HepG2 (cell line): ENCODE measurements around the gene MIS18BP1. TPM values are rescaled to one million over a fixed set of nuclear protein-coding genes. Genes with fewer than 3 reads are reported as not detected.

Source experiments
- AFF4 ChIP-seq: sonication (generic); formaldehyde crosslinking; IDR thresholded peaks from 2 replicates; pipeline ENCODE4 v1.4.0; 2020; ENCODE audit warnings: missing genetic modification reagents
- CHCHD3 ChIP-seq: sonication (generic); formaldehyde crosslinking; IDR thresholded peaks from 2 replicates; pipeline ENCODE4 v1.8.0; 2022; ENCODE audit warnings: mild to moderate bottlenecking, missing genetic modification reagents, moderate library complexity
- E2F1 ChIP-seq: sonication (generic); formaldehyde crosslinking; IDR thresholded peaks from 2 replicates; pipeline ENCODE4 v1.5.0; 2020; ENCODE audit warnings: missing genetic modification reagents
- FOXA3 ChIP-seq: IDR thresholded peaks from 2 replicates; pipeline ENCODE4 v1.6.1; 2016; ENCODE audit warnings: missing genetic modification reagents, missing compliant biosample characterization
- HINFP ChIP-seq: sonication (generic); formaldehyde crosslinking; IDR thresholded peaks from 2 replicates; pipeline ENCODE4 v1.4.0; 2020; ENCODE audit warnings: low read depth, mild to moderate bottlenecking, missing genetic modification reagents
- HOMEZ ChIP-seq: IDR thresholded peaks from 2 replicates; pipeline ENCODE4 v1.6.1; 2016; ENCODE audit warnings: low read depth
- KDM2A ChIP-seq: sonication (generic); formaldehyde crosslinking; IDR thresholded peaks from 2 replicates; pipeline ENCODE4 v1.4.0; 2020; ENCODE audit warnings: low read depth, missing genetic modification reagents, borderline replicate concordance
- MXD1 ChIP-seq: sonication (generic); formaldehyde crosslinking; IDR thresholded peaks from 2 replicates; pipeline ENCODE4 v1.4.0; 2020; ENCODE audit warnings: mild to moderate bottlenecking, missing genetic modification reagents
- SIX1 ChIP-seq: sonication (generic); formaldehyde crosslinking; IDR thresholded peaks from 2 replicates; pipeline ENCODE4 v1.4.0; 2020; ENCODE audit warnings: missing genetic modification reagents, borderline replicate concordance
- SKI ChIP-seq: fragments of 450-650 bp; IDR thresholded peaks from one replicate; pipeline ENCODE4 v1.6.1; 2018; ENCODE audit warnings: mild to moderate bottlenecking; ENCODE audit not compliant: partially characterized antibody
- SMC3 ChIP-seq: IDR thresholded peaks from 2 replicates; pipeline ENCODE4 v1.6.1; 2011; ENCODE audit warnings: low read length, improper control_type of control experiment
- TERF1 ChIP-seq: sonication (generic); formaldehyde crosslinking; IDR thresholded peaks from 2 replicates; pipeline ENCODE4 v1.8.0; 2022; ENCODE audit warnings: mild to moderate bottlenecking, missing genetic modification reagents, moderate library complexity
- ZNF121 ChIP-seq: sonication (generic); formaldehyde crosslinking; IDR thresholded peaks from 2 replicates; pipeline ENCODE4 v1.5.0; 2020; ENCODE audit warnings: mild to moderate bottlenecking, missing genetic modification reagents
- ZNF30 ChIP-seq: sonication (generic); formaldehyde crosslinking; IDR thresholded peaks from 2 replicates; pipeline ENCODE4 v1.5.0; 2020; ENCODE audit warnings: mild to moderate bottlenecking, missing genetic modification reagents
- ZNF577 ChIP-seq: sonication (generic); formaldehyde crosslinking; IDR thresholded peaks from 2 replicates; pipeline ENCODE4 v1.4.0; 2020; ENCODE audit warnings: mild to moderate bottlenecking, low read depth, missing genetic modification reagents, borderline replicate concordance
- ZNF749 ChIP-seq: sonication (generic); formaldehyde crosslinking; IDR thresholded peaks from 2 replicates; pipeline ENCODE4 v1.8.0; 2022; ENCODE audit warnings: mild to moderate bottlenecking, missing genetic modification reagents, moderate library complexity, borderline replicate concordance
- ZNF782 ChIP-seq: sonication (generic); formaldehyde crosslinking; IDR thresholded peaks from 2 replicates; pipeline ENCODE4 v1.4.0; 2020; ENCODE audit warnings: missing genetic modification reagents, mild to moderate bottlenecking, borderline replicate concordance
- ZNF850 ChIP-seq: sonication (generic); formaldehyde crosslinking; conservative IDR thresholded peaks from 2 replicates; pipeline ENCODE4 v1.9.0; 2021; ENCODE audit warnings: mild to moderate bottlenecking, missing genetic modification reagents
- polyA plus RNA-seq, 8 experiments: library from polyadenylated mRNA; depleted of rRNA in 3 of 8; stranded (reverse) in 7 of 8; unstranded in 1 of 8; fragments of >200 nt; fragmentation: Illumina TruSeq in 4 of 8; extraction: Trizol in 4 of 8; gene quantifications; 2 replicates each; pipeline versions ENCODE4 v1.2.1 to v1.2.3, GENCODE V29; 2011 to 2016; ENCODE audit warnings: low read depth in 4 of 8, missing spikeins in 1 of 8, mixed read lengths in 1 of 8; ENCODE audit not compliant: insufficient read depth in 1 of 8
- total RNA-seq, 5 experiments: library from RNA; depleted of rRNA; stranded (reverse); fragments of >200 nt; fragmentation: Illumina TruSeq; extraction: Trizol; gene quantifications; 2 replicates each; pipeline ENCODE4 v1.2.3, GENCODE V29; 2016; ENCODE audit warnings: low read depth in 1 of 5

The MIS18BP1 gene
- total and polyA plus RNA-seq, 2 of the 13 experiments (the other 11 are each of a cell fraction or from before 2014, with no cell fraction given) = 9.5 to 36.4 TPM

GRCh38 chr14:45253070-45253753 lies at the start of gene MIS18BP1 (continued):
- TF ChIP-seq ZNF749 (CRISPR knock-in tag) = peak; percentile 74; the same call in 1 of the 2 replicates
- no peak for TF ChIP-seq ZNF577 (CRISPR knock-in tag)
- peak; percentile 64 for TF ChIP-seq ZNF121 (CRISPR knock-in tag)
- peak; percentile 95 for TF ChIP-seq E2F1 (CRISPR knock-in tag)
- no peak for TF ChIP-seq SMC3
- no peak for TF ChIP-seq TERF1 (CRISPR knock-in tag)
- TF ChIP-seq ZNF850 (CRISPR knock-in tag) = no peak; the same call in 1 of the 2 replicates
- TF ChIP-seq HOMEZ (CRISPR knock-in tag) = 0 out of 2 replicates have a peak, but pooled peaks have one; percentile 17
- TF ChIP-seq CHCHD3 (CRISPR knock-in tag) = no peak
- no peak for TF ChIP-seq HINFP (CRISPR knock-in tag)
- peak; percentile 88 for TF ChIP-seq ZNF782 (CRISPR knock-in tag)
- no peak; the same call in 1 of the 2 replicates for TF ChIP-seq SIX1 (CRISPR knock-in tag)
- TF ChIP-seq SKI = peak; percentile 25
- TF ChIP-seq FOXA3 (CRISPR knock-in tag) = peak; percentile 55; the same call in 1 of the 2 replicates
- TF ChIP-seq KDM2A = peak; percentile 96
- TF ChIP-seq AFF4 (CRISPR knock-in tag) = no peak
- peak; percentile 90 for TF ChIP-seq MXD1 (CRISPR knock-in tag)
- TF ChIP-seq ZNF30 (CRISPR knock-in tag) = peak; percentile 83; the same call in 1 of the 2 replicates
